IMR-90 (cell line): ENCODE data around the gene MARS1. TPM values are rescaled to one million over a fixed set of nuclear protein-coding genes. Genes with fewer than 3 reads are reported as not detected.

Experiments
- ATAC-seq: fragments of 200-7000 bp; cut with Tn5 transposase; 2 replicates; pipeline ENCODE4 v1.9.1; 2020; ENCODE audit warnings: low read depth, mild to moderate bottlenecking, moderate library complexity
- BruUV-seq: library from RNA; stranded (reverse); fragments of 400-500 nt; replicated peaks from 2 replicates; lab custom pipeline; 2021; lab: Mats Ljungman, UMichigan
- CTCF ChIA-PET: fragments of 300-600 bp; formaldehyde crosslinking; extraction: SDS; loops from one replicate; lab custom pipeline; 2021; ENCODE audit warnings: antibody characterized with exemption; lab: Yijun Ruan, JAX
- POLR2A ChIA-PET: fragments of 300-600 bp; sonication (Branson Sonifier 250); formaldehyde crosslinking; loops from one replicate; lab custom pipeline; 2022; ENCODE audit warnings: antibody characterized with exemption; ENCODE audit not compliant: unreplicated experiment; lab: Charles Lee
- DNase-seq: peaks from one replicate; pipeline ENCODE4 v3.0.0; 2013
- H2AFZ ChIP-seq: replicated peaks from 2 replicates; pipeline ENCODE3; 2013; ENCODE audit warnings: low read length, mild to moderate bottlenecking; ENCODE audit not compliant: poor library complexity
- H2AK5ac ChIP-seq: 2 replicates; pipeline ENCODE4 v1.6.1; 2013; ENCODE audit warnings: low read depth, low read length, inconsistent platforms
- H2AK9ac ChIP-seq: replicated peaks from 2 replicates; pipeline ENCODE3; 2013; ENCODE audit warnings: mild to moderate bottlenecking, low read depth, low read length, moderate library complexity; ENCODE audit not compliant: poor library complexity
- H2BK120ac ChIP-seq: 2 replicates; pipeline ENCODE4 v1.6.1; 2013; ENCODE audit warnings: low read depth, low read length, inconsistent platforms
- H2BK15ac ChIP-seq: 3 replicates; pipeline ENCODE4 v1.6.1; 2013; ENCODE audit warnings: low read depth, low read length, inconsistent platforms
- H2BK20ac ChIP-seq: 2 replicates; pipeline ENCODE4 v1.6.1; 2013; ENCODE audit warnings: low read depth, mild to moderate bottlenecking, inconsistent platforms, low read length, moderate library complexity
- H2BK5ac ChIP-seq: 2 replicates; pipeline ENCODE4 v1.6.1; 2013; ENCODE audit warnings: mild to moderate bottlenecking, low read depth, low read length, inconsistent platforms; ENCODE audit not compliant: poor library complexity, severe bottlenecking
- H3K14ac ChIP-seq: replicated peaks from 2 replicates; pipeline ENCODE4 v1.6.1; 2013; ENCODE audit warnings: low read depth, low read length, inconsistent platforms
- H3K18ac ChIP-seq: 2 replicates; pipeline ENCODE4 v1.6.1; 2013; ENCODE audit warnings: low read depth, low read length, control low read depth
- H3K23ac ChIP-seq: 2 replicates; pipeline ENCODE4 v1.6.1; 2013; ENCODE audit warnings: low read depth, low read length, inconsistent platforms
- H3K27ac ChIP-seq: 2 replicates; pipeline ENCODE4 v1.5.1; 2013; ENCODE audit warnings: mild to moderate bottlenecking, control low read depth, low read length; ENCODE audit not compliant: insufficient read depth
- H3K27me3 ChIP-seq: 2 replicates; pipeline ENCODE4 v1.6.1; 2013; ENCODE audit warnings: low read length; ENCODE audit not compliant: control insufficient read depth, insufficient read depth
- H3K36me3 ChIP-seq: 2 replicates; pipeline ENCODE4 v1.6.1; 2013; ENCODE audit warnings: low read length, mixed read lengths; ENCODE audit not compliant: control insufficient read depth, insufficient read depth
- H3K4ac ChIP-seq: 2 replicates; pipeline ENCODE4 v1.6.1; 2013; ENCODE audit warnings: low read depth, low read length, inconsistent platforms
- H3K4me1 ChIP-seq: 2 replicates; pipeline ENCODE4 v1.6.1; 2013; ENCODE audit warnings: low read length, mixed read lengths; ENCODE audit not compliant: control insufficient read depth, insufficient read depth
- H3K4me2 ChIP-seq: 2 replicates; pipeline ENCODE4 v1.6.1; 2013; ENCODE audit warnings: low read depth, mild to moderate bottlenecking, control low read depth, low read length, moderate library complexity
- H3K4me3 ChIP-seq: 2 replicates; pipeline ENCODE4 v1.5.1; 2013; ENCODE audit warnings: low read depth, mild to moderate bottlenecking, control low read depth, low read length, moderate library complexity; ENCODE audit not compliant: insufficient read depth
- H3K56ac ChIP-seq: 2 replicates; pipeline ENCODE4 v1.6.1; 2013; ENCODE audit warnings: low read length, inconsistent platforms; ENCODE audit not compliant: insufficient read depth; ENCODE audit errors: extremely low read depth
- H3K79me1 ChIP-seq, 2 experiments: 2 replicates each; pipeline ENCODE4 v1.6.1; 2013; ENCODE audit warnings: low read length in 2 of 2, inconsistent platforms in 1 of 2, low read depth in 1 of 2
- H3K9ac ChIP-seq: 2 replicates; pipeline ENCODE4 v1.6.1; 2013; ENCODE audit warnings: low read depth, low read length, control low read depth
- H3K9me1 ChIP-seq: 2 replicates; pipeline ENCODE4 v1.6.1; 2013; ENCODE audit warnings: low read length, inconsistent platforms; ENCODE audit not compliant: insufficient read depth
- H3K9me3 ChIP-seq: 2 replicates; pipeline ENCODE4 v1.6.1; 2013; ENCODE audit warnings: low read length; ENCODE audit not compliant: control insufficient read depth, insufficient read depth
- H4K20me1 ChIP-seq: 2 replicates; pipeline ENCODE4 v1.6.1; 2013; ENCODE audit warnings: low read length, inconsistent platforms; ENCODE audit not compliant: insufficient read depth
- H4K5ac ChIP-seq: 2 replicates; pipeline ENCODE4 v1.6.1; 2013; ENCODE audit warnings: mild to moderate bottlenecking, low read depth, low read length, control low read depth
- H4K8ac ChIP-seq, 2 experiments: 2 replicates each; pipeline ENCODE4 v1.6.1; 2013; ENCODE audit warnings: low read depth in 2 of 2, low read length in 2 of 2, control low read depth in 1 of 2, inconsistent platforms in 1 of 2
- H4K91ac ChIP-seq: 2 replicates; pipeline ENCODE4 v1.6.1; 2013; ENCODE audit warnings: low read depth, low read length, inconsistent platforms; ENCODE audit not compliant: insufficient read depth
- FOS ChIP-seq: fragments of 150-350 bp; IDR thresholded peaks from 2 replicates; pipeline ENCODE4 v1.6.1; 2016; ENCODE audit warnings: low read depth, low read length
- MAZ ChIP-seq: IDR thresholded peaks from 2 replicates; pipeline ENCODE4 v1.6.1; 2012; ENCODE audit warnings: low read depth, mild to moderate bottlenecking, low read length, improper control_type of control experiment, moderate library complexity, borderline replicate concordance
- MXI1 ChIP-seq: IDR thresholded peaks from 2 replicates; pipeline ENCODE4 v1.6.1; 2012; ENCODE audit warnings: low read depth, mild to moderate bottlenecking, low read length, moderate library complexity, borderline replicate concordance
- NFE2L2 ChIP-seq: fragments of 150-350 bp; IDR thresholded peaks from 2 replicates; pipeline ENCODE4 v1.6.1; 2016; ENCODE audit warnings: low read depth, mild to moderate bottlenecking, low read length
- POLR2A ChIP-seq: IDR thresholded peaks from 2 replicates; pipeline ENCODE4 v1.6.1; 2012; ENCODE audit warnings: mild to moderate bottlenecking, low read depth, low read length
- WGBS, 2 experiments: methylation state at CpG; one replicate each; pipeline versions ENCODE4 v1.1.5 to v1.1.7; 2013; ENCODE audit warnings: missing lambda C conversion rate in 2 of 2; ENCODE audit not compliant: insufficient read length in 1 of 2; ENCODE audit errors: extremely low coverage in 2 of 2; 5-methylcytosine and 5-hydroxymethylcytosine counted together
- dilution Hi-C: fragments of 300-500 bp; cut with HindIII; formaldehyde crosslinking; loops from one replicate; pipeline ENCODE4 v1.14.3; 2018; ENCODE audit warnings: low sequenced_read_pairs; ENCODE audit not compliant: unreplicated experiment
- in situ Hi-C: fragments of 300-500 bp; cut with MboI; formaldehyde crosslinking; loops from 3 replicates; pipeline ENCODE4 v1.14.3; 2019; ENCODE audit warnings: low sequenced_read_pairs, inconsistent platforms, mixed read lengths
- intact Hi-C: fragments of 100-400 bp; cut with micrococcal nuclease; formaldehyde crosslinking; loops from 2 replicates; pipeline ENCODE4 v1.10.0; 2022
- polyA plus RNA-seq, 3 experiments: library from polyadenylated mRNA; depleted of rRNA; stranded (reverse); fragments of >200 nt; gene quantifications; 2 replicates each; pipeline ENCODE4 v1.2.3, GENCODE V29; 2012; ENCODE audit warnings: low replicate concordance in 1 of 3
- total RNA-seq: library from RNA; depleted of rRNA; stranded (reverse); fragments of >200 nt; gene quantifications from 2 replicates; pipeline ENCODE4 v1.2.3, GENCODE V29; 2012
- TF ChIP-seq, protein P1 (sequence below): fragments of 150-350 bp; IDR thresholded peaks from 2 replicates; pipeline ENCODE4 v1.6.1; 2016; ENCODE audit warnings: low read depth, mild to moderate bottlenecking, low read length, moderate library complexity, borderline replicate concordance

MARS1 gene
- total and polyA plus RNA-seq, 2 of the 4 experiments (the other 2 are of a cell fraction) = 156 to 164 TPM

DNA sequence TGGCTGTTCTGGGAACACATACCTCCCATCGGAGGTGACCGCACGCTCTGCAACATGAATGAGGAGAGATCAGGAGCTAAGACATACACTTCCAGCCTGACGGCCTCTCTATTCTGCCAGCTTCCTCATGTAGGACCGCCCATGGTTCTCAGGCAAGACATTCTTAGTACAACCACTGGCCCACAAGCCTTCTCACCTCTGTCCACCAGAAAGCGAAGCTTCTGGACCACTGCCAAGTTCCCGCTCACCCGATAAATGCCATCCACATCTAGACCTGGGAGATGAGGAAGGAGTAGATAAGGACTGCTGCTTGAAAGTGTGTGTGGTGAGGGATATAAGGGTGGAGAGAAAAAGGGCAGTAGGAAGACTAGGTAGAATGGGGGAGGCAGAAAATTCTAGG, 13.4 kb upstream of the MARS1 start:
- DNase-seq = no peak
- no peak overlapping the region for H3K4me3 ChIP-seq
- H4K91ac ChIP-seq = no peak overlapping the region
- H3K4me2 ChIP-seq = no peak overlapping the region
- ATAC-seq = no peak
- no peak overlapping the region for H3K27ac ChIP-seq
- no peak overlapping the region for H2BK15ac ChIP-seq
- no peak overlapping the region for H2BK120ac ChIP-seq
- no peak overlapping the region for H2BK5ac ChIP-seq
- no TSS peak for BruUV-seq
- intact Hi-C loops (no loop called here), dilution Hi-C loops (no loop called here), in situ Hi-C loops (no loop called here)
- H3K4ac ChIP-seq = no peak overlapping the region
- no peaks in the 10 kb centered on the region for H4K20me1 ChIP-seq
- H4K5ac ChIP-seq = no peak overlapping the region
- H3K27me3 ChIP-seq = peaks cover 55% of the 10 kb centered on the region
- H2BK20ac ChIP-seq = no peak overlapping the region
- no peak overlapping the region for H3K23ac ChIP-seq
- H3K18ac ChIP-seq = no peak overlapping the region
- TF ChIP-seq MXI1 (no peak), MAZ (no peak), POLR2A (no peak), FOS (no peak), NFE2L2 (no peak)
- TF ChIP-seq, protein P1, sequence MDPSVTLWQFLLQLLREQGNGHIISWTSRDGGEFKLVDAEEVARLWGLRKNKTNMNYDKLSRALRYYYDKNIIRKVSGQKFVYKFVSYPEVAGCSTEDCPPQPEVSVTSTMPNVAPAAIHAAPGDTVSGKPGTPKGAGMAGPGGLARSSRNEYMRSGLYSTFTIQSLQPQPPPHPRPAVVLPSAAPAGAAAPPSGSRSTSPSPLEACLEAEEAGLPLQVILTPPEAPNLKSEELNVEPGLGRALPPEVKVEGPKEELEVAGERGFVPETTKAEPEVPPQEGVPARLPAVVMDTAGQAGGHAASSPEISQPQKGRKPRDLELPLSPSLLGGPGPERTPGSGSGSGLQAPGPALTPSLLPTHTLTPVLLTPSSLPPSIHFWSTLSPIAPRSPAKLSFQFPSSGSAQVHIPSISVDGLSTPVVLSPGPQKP = no peak
- H4K8ac ChIP-seq = no peak overlapping the region
- no peaks in the 10 kb centered on the region; the same call in 1 of the 2 replicates for H3K9me3 ChIP-seq
- H2AK5ac ChIP-seq = no peak overlapping the region
- no peak overlapping the region for H2AK9ac ChIP-seq
- ChIA-PET CTCF (interaction anchor here (1.1 to 1.9 kb wide), 3 partner anchors 12 to 19 kb away, joined by 3 to 8 read pairs (median 3); partner anchors contain the start of genes GLI1 and INHBE), POLR2A (no interaction called here)
- no peak overlapping the region for H3K14ac ChIP-seq
- H3K56ac ChIP-seq = no peak overlapping the region
- no peak overlapping the region for H3K9ac ChIP-seq
- H3K79me1 ChIP-seq = no peaks in the 10 kb centered on the region
- whole genome bisulfite sequencing, 2 experiments = no CpG with 5 or more reads among the region's 8 CpGs
- 0 out of 2 replicates have a peak, but pooled peaks cover 3% of the 10 kb centered on the region for H3K4me1 ChIP-seq
- H3K9me1 ChIP-seq = no peaks in the 10 kb centered on the region
- no peaks in the 10 kb centered on the region for H3K36me3 ChIP-seq
- no peak overlapping the region for H2AFZ ChIP-seq
